ENCODE results near the gene TNFRSF18.

DNA sequence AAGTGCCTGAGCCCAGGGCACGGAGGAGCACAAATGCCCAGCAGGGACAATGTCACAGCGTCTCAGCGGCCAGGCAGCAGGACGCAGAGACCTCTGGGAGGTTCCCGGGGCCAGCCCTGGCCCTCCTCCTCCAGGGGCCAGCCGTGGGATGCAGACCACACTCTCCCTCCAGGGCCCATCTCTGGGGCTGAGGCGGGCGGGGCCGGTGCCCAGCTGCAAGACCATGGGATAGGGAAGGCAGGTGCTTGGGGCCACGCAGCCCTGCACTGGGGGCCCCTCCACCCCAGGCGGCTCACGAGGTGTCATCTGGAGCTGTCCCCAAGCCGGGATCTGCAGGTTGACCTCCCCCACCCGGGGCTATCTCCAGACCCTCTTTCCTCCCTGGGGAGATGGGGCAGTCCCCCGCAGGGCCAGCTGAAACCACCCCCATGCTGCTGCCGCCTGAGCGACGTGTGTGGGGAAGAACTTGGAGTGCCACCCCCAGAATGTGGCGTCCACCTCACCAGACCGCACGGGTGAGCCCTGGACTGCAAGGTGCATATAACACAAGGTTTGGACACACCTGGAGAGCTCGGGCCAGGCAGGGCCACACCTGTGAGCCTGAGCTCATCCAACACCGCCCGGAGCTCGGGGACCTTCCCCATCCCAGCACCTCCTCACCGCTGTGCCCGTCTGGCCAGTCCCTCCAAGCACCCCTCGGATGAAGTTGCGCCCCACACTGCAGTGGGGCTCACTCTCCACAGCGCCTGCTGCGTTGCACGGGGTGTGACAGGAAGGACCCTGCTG is 36.8 kb downstream of the TNFRSF18 start:
- no peak for TF ChIP-seq POLR2AphosphoS5 (IDR thresholded peaks at IDR 0.05)
- TF ChIP-seq, protein P1, sequence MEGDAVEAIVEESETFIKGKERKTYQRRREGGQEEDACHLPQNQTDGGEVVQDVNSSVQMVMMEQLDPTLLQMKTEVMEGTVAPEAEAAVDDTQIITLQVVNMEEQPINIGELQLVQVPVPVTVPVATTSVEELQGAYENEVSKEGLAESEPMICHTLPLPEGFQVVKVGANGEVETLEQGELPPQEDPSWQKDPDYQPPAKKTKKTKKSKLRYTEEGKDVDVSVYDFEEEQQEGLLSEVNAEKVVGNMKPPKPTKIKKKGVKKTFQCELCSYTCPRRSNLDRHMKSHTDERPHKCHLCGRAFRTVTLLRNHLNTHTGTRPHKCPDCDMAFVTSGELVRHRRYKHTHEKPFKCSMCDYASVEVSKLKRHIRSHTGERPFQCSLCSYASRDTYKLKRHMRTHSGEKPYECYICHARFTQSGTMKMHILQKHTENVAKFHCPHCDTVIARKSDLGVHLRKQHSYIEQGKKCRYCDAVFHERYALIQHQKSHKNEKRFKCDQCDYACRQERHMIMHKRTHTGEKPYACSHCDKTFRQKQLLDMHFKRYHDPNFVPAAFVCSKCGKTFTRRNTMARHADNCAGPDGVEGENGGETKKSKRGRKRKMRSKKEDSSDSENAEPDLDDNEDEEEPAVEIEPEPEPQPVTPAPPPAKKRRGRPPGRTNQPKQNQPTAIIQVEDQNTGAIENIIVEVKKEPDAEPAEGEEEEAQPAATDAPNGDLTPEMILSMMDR (IDR thresholded peaks at IDR 0.05), result no peak
- no peak for TF ChIP-seq POLR2A (IDR thresholded peaks at IDR 0.05; ENCODE audit: low read depth)

All from esophagus muscularis mucosa (tissue), 3 donors.